Measurements from ENCODE around the gene GBP2.

Gene GBP2

GRCh38 chr1:89064632-89065031 is 61.3 kb downstream of the GBP2 start:
- DNase-seq: no peak

GRCh38 chr1:89063094-89063493 is 62.8 kb downstream of the GBP2 start:
- DNase-seq: no peak

GRCh38 chr1:89060091-89060490 is 65.8 kb downstream of the GBP2 start:
- no peak for DNase-seq
